HCT116 (cell line): ENCODE results near the gene TAMM41. TPM values are rescaled to one million over a fixed set of nuclear protein-coding genes. Genes with fewer than 3 reads are reported as not detected.

Experiments used
- ATAC-seq: fragments of 200-7000 bp; cut with Tn5 transposase; 2 replicates; pipeline ENCODE4 v1.9.1; 2020; ENCODE audit warnings: mild to moderate bottlenecking, moderate library complexity
- BruUV-seq: library from RNA; stranded (reverse); fragments of 400-500 nt; replicated peaks from 2 replicates; lab custom pipeline; 2021; lab: Mats Ljungman, UMichigan
- CTCF ChIA-PET: fragments of 300-600 bp; sonication (Branson Sonifier 250); formaldehyde crosslinking; loops from one replicate; lab custom pipeline; 2021; ENCODE audit warnings: antibody characterized with exemption; lab: Charles Lee
- POLR2A ChIA-PET: fragments of 300-600, 350-600 bp; sonication (Branson Sonifier 250); formaldehyde crosslinking; loops from one replicate; lab custom pipeline; 2021; ENCODE audit warnings: antibody characterized with exemption; lab: Charles Lee
- RAD21 ChIA-PET, 2 experiments: fragments of 300-600 bp; sonication (Branson Sonifier 250); formaldehyde crosslinking; loops; one replicate each; lab custom pipeline; 2023; ENCODE audit warnings: low total read pairs in 2 of 2; ENCODE audit not compliant: uncharacterized antibody in 2 of 2, unreplicated experiment in 2 of 2, low non-redundant PET in 1 of 2; lab: Charles Lee
- DNase-seq: peaks from one replicate; pipeline ENCODE4 v3.0.0-alpha.2; 2010; ENCODE audit warnings: low read depth, low spot score
- H2AFZ ChIP-seq: fragments of 200-600 bp; shearing (Covaris generic), sonication (generic); 2 replicates; pipeline ENCODE4 v1.6.1; 2017; ENCODE audit warnings: low read depth, mixed run types, mixed read lengths, antibody characterized with exemption, low read length; ENCODE audit not compliant: poor library complexity, severe bottlenecking
- H3K27ac ChIP-seq: 2 replicates; pipeline ENCODE4 v1.5.1; 2012; ENCODE audit warnings: low read depth, low read length
- H3K27me3 ChIP-seq: fragments of 200-600 bp; sonication (generic); 2 replicates; pipeline ENCODE4 v1.6.1; 2016; ENCODE audit warnings: mixed run types, low read length, mixed read lengths; ENCODE audit not compliant: insufficient read depth
- H3K36me3 ChIP-seq, 2 experiments: fragments of 200-500 bp in 1 of 2; fragments of 200-600 bp in 1 of 2; sonication (Bioruptor generic) in 1 of 2; sonication (generic) in 1 of 2; 2 replicates each; pipeline versions ENCODE4 v1.5.1 to v1.6.1; 2014 to 2016; ENCODE audit warnings: low read length in 2 of 2, inconsistent platforms in 1 of 2, mixed read lengths in 1 of 2, mixed run types in 1 of 2; ENCODE audit not compliant: insufficient read depth in 2 of 2, control insufficient read depth in 1 of 2
- H3K4me1 ChIP-seq, 2 experiments: fragments of 200-600 bp in 1 of 2; sonication (generic) in 1 of 2; 2 replicates each; pipeline versions ENCODE4 v1.5.1 to v1.6.1; 2012 to 2017; ENCODE audit warnings: low read length in 2 of 2, inconsistent platforms in 1 of 2, mild to moderate bottlenecking in 1 of 2, mixed read lengths in 1 of 2, mixed run types in 1 of 2, moderate library complexity in 1 of 2; ENCODE audit not compliant: insufficient read depth in 2 of 2, control insufficient read depth in 1 of 2
- H3K4me2 ChIP-seq: fragments of 200-600 bp; sonication (generic); 2 replicates; pipeline ENCODE4 v1.6.1; 2017; ENCODE audit warnings: mixed run types, low read length, mixed read lengths
- H3K4me3 ChIP-seq, 2 experiments: fragments of 200-600 bp in 1 of 2; sonication (generic) in 1 of 2; replicated peaks in 1 of 2; 2 replicates each; pipeline ENCODE4 v1.5.1; 2011 to 2016; ENCODE audit warnings: low read length in 2 of 2, control low read depth in 1 of 2, low read depth in 1 of 2, mild to moderate bottlenecking in 1 of 2, mixed read lengths in 1 of 2, mixed run types in 1 of 2
- H3K79me2 ChIP-seq: fragments of 200-600 bp; sonication (generic); 2 replicates; pipeline ENCODE4 v1.6.1; 2017; ENCODE audit warnings: mild to moderate bottlenecking, mixed run types, low read length, moderate library complexity, mixed read lengths; ENCODE audit not compliant: insufficient read depth
- H3K9ac ChIP-seq: fragments of 200-600 bp; sonication (generic); 2 replicates; pipeline ENCODE4 v1.6.1; 2016; ENCODE audit warnings: low read length, mixed read lengths
- H3K9me2 ChIP-seq: fragments of 200-600 bp; sonication (generic), shearing (Covaris generic); 2 replicates; pipeline ENCODE4 v1.6.1; 2017; ENCODE audit warnings: mixed run types, mild to moderate bottlenecking, moderate library complexity; ENCODE audit not compliant: insufficient read depth
- H3K9me3 ChIP-seq, 2 experiments: fragments of 200-500 bp in 1 of 2; fragments of 200-600 bp in 1 of 2; sonication (Bioruptor generic) in 1 of 2; sonication (generic) in 1 of 2; 2 replicates each; pipeline ENCODE4 v1.6.1; 2014 to 2017; ENCODE audit warnings: low read length in 2 of 2, mixed read lengths in 2 of 2, inconsistent platforms in 1 of 2, low read depth in 1 of 2, mild to moderate bottlenecking in 1 of 2, mixed run types in 1 of 2, moderate library complexity in 1 of 2; ENCODE audit not compliant: control insufficient read depth in 1 of 2, insufficient read depth in 1 of 2
- H4K20me1 ChIP-seq: fragments of 200-600 bp; sonication (generic), shearing (Covaris generic); 2 replicates; pipeline ENCODE4 v1.6.1; 2017; ENCODE audit warnings: mixed run types, mild to moderate bottlenecking, moderate library complexity; ENCODE audit not compliant: insufficient read depth
- CBX3 ChIP-seq: IDR thresholded peaks from 2 replicates; pipeline ENCODE4 v1.6.1; 2012; ENCODE audit warnings: low read depth
- CEBPB ChIP-seq: IDR thresholded peaks from 2 replicates; pipeline ENCODE4 v1.6.1; 2012; ENCODE audit warnings: low read depth
- EGR1 ChIP-seq: IDR thresholded peaks from 2 replicates; pipeline ENCODE4 v1.6.1; 2012; ENCODE audit warnings: low read depth
- ELF1 ChIP-seq: IDR thresholded peaks from 2 replicates; pipeline ENCODE4 v1.6.1; 2012; ENCODE audit warnings: low read depth, borderline replicate concordance
- EZH2 ChIP-seq: fragments of 200-600 bp; sonication (generic); IDR thresholded peaks from 2 replicates; pipeline ENCODE4 v1.6.1; 2017; ENCODE audit warnings: antibody characterized with exemption, mixed run types
- EZH2phosphoT487 ChIP-seq: fragments of 200-600 bp; IDR thresholded peaks from 2 replicates; pipeline ENCODE4 v1.6.1; 2018; ENCODE audit warnings: antibody characterized with exemption, borderline replicate concordance
- FOSL1 ChIP-seq: IDR thresholded peaks from 2 replicates; pipeline ENCODE4 v1.6.1; 2012; ENCODE audit warnings: low read depth
- RAD21 ChIP-seq: IDR thresholded peaks from 2 replicates; pipeline ENCODE4 v1.6.1; 2012; ENCODE audit warnings: low read depth, mild to moderate bottlenecking
- SIN3A ChIP-seq: IDR thresholded peaks from 2 replicates; pipeline ENCODE4 v1.6.1; 2012; ENCODE audit warnings: low read depth
- TCF7L2 ChIP-seq: IDR thresholded peaks from 2 replicates; pipeline ENCODE4 v1.7.0; 2011; ENCODE audit warnings: borderline replicate concordance, inconsistent platforms; ENCODE audit not compliant: insufficient read depth, insufficient read length; ENCODE audit errors: extremely low read depth
- ZBTB33 ChIP-seq: IDR thresholded peaks from 2 replicates; pipeline ENCODE4 v1.6.1; 2011; ENCODE audit warnings: mild to moderate bottlenecking, low read length, moderate library complexity; ENCODE audit not compliant: insufficient replicate concordance; ENCODE audit errors: extremely low read depth
- ZFX ChIP-seq: fragments of 450-650 bp; IDR thresholded peaks from 2 replicates; pipeline ENCODE4 v1.6.1; 2017
- ZNF274 ChIP-seq: fragments of 200-500 bp; sonication (Bioruptor generic); IDR thresholded peaks from 2 replicates; pipeline ENCODE4 v1.6.1; 2014; ENCODE audit warnings: mild to moderate bottlenecking, low read depth, low read length, inconsistent platforms
- intact Hi-C: fragments of 100-400 bp; cut with micrococcal nuclease; formaldehyde crosslinking; loops from 2 replicates; pipeline ENCODE4 v1.10.0; 2022
- total RNA-seq: library from RNA; stranded (reverse); gene quantifications from one replicate; pipeline ENCODE4 v1.2.1, GENCODE V29; 2021; ENCODE audit not compliant: unreplicated experiment
- TF ChIP-seq, protein P1 (sequence below): IDR thresholded peaks from 2 replicates; pipeline ENCODE4 v1.6.1; 2012; ENCODE audit warnings: low read depth
- TF ChIP-seq, protein P2 (sequence below), 3 experiments: fragments of 200-600 bp in 1 of 3; sonication (generic) in 1 of 3; IDR thresholded peaks in 2 of 3; conservative IDR thresholded peaks in 1 of 3; 2 replicates each; pipeline ENCODE4 v1.5.1; 2012 to 2017; ENCODE audit warnings: low read depth in 2 of 3, low read length in 2 of 3, antibody characterized with exemption in 1 of 3, borderline replicate concordance in 1 of 3, control low read depth in 1 of 3, mild to moderate bottlenecking in 1 of 3, mixed read lengths in 1 of 3, mixed run types in 1 of 3, moderate library complexity in 1 of 3; ENCODE audit not compliant: insufficient read depth in 1 of 3
- TF ChIP-seq, protein P3 (sequence below): IDR thresholded peaks from 2 replicates; pipeline ENCODE4 v1.6.1; 2012

Gene TAMM41
- total RNA-seq, 1 experiment from 2014 or later: 17.9 TPM

- H3K9me3 ChIP-seq: no peaks in the 10 kb centered on the region
- H3K79me2 ChIP-seq: no peaks in the 10 kb centered on the region
- H3K27ac ChIP-seq: no peak overlapping the region
- no peaks in the 10 kb centered on the region for H3K9me2 ChIP-seq
- no TSS peak for BruUV-seq
- no peaks in the 10 kb centered on the region for H3K36me3 ChIP-seq
- H3K9ac ChIP-seq: no peak overlapping the region
- intact Hi-C loops: no loop called here
- H3K4me2 ChIP-seq: no peak overlapping the region
- peaks cover 36 to 44% of the 10 kb centered on the region in 2 experiments for H3K4me1 ChIP-seq
- ChIA-PET RAD21 (no interaction called here), POLR2A (no interaction called here), CTCF (no interaction called here)
- no peak for ATAC-seq
- no peaks in the 10 kb centered on the region for H4K20me1 ChIP-seq
- H2AFZ ChIP-seq: no peak overlapping the region
- 0 out of 2 replicates have a peak, but pooled peaks cover 5% of the 10 kb centered on the region for H3K27me3 ChIP-seq
- no peak overlapping the region for H3K4me3 ChIP-seq
- DNase-seq: no peak
- TF ChIP-seq ELF1: no peak
- TF ChIP-seq CEBPB: no peak
- no peak for TF ChIP-seq TCF7L2
- TF ChIP-seq, protein P1, sequence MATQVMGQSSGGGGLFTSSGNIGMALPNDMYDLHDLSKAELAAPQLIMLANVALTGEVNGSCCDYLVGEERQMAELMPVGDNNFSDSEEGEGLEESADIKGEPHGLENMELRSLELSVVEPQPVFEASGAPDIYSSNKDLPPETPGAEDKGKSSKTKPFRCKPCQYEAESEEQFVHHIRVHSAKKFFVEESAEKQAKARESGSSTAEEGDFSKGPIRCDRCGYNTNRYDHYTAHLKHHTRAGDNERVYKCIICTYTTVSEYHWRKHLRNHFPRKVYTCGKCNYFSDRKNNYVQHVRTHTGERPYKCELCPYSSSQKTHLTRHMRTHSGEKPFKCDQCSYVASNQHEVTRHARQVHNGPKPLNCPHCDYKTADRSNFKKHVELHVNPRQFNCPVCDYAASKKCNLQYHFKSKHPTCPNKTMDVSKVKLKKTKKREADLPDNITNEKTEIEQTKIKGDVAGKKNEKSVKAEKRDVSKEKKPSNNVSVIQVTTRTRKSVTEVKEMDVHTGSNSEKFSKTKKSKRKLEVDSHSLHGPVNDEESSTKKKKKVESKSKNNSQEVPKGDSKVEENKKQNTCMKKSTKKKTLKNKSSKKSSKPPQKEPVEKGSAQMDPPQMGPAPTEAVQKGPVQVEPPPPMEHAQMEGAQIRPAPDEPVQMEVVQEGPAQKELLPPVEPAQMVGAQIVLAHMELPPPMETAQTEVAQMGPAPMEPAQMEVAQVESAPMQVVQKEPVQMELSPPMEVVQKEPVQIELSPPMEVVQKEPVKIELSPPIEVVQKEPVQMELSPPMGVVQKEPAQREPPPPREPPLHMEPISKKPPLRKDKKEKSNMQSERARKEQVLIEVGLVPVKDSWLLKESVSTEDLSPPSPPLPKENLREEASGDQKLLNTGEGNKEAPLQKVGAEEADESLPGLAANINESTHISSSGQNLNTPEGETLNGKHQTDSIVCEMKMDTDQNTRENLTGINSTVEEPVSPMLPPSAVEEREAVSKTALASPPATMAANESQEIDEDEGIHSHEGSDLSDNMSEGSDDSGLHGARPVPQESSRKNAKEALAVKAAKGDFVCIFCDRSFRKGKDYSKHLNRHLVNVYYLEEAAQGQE: no peak
- TF ChIP-seq ZNF274: no peak
- TF ChIP-seq, protein P2, sequence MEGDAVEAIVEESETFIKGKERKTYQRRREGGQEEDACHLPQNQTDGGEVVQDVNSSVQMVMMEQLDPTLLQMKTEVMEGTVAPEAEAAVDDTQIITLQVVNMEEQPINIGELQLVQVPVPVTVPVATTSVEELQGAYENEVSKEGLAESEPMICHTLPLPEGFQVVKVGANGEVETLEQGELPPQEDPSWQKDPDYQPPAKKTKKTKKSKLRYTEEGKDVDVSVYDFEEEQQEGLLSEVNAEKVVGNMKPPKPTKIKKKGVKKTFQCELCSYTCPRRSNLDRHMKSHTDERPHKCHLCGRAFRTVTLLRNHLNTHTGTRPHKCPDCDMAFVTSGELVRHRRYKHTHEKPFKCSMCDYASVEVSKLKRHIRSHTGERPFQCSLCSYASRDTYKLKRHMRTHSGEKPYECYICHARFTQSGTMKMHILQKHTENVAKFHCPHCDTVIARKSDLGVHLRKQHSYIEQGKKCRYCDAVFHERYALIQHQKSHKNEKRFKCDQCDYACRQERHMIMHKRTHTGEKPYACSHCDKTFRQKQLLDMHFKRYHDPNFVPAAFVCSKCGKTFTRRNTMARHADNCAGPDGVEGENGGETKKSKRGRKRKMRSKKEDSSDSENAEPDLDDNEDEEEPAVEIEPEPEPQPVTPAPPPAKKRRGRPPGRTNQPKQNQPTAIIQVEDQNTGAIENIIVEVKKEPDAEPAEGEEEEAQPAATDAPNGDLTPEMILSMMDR (IDR thresholded peaks at IDR 0.05 in 2 of 3, conservative IDR thresholded peaks at IDR 0.05 in 1 of 3; ENCODE audit: borderline replicate concordance in 1 of 3, insufficient read depth in 1 of 3, low read depth in 2 of 3, low read length in 2 of 3): no peak
- no peak for TF ChIP-seq EZH2phosphoT487
- no peak for TF ChIP-seq FOSL1
- TF ChIP-seq EZH2: no peak
- TF ChIP-seq, protein P3, sequence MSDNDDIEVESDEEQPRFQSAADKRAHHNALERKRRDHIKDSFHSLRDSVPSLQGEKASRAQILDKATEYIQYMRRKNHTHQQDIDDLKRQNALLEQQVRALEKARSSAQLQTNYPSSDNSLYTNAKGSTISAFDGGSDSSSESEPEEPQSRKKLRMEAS: no peak
- no peak for TF ChIP-seq CBX3
- TF ChIP-seq ZFX: no peak
- no peak for TF ChIP-seq RAD21
- TF ChIP-seq ZBTB33: no peak
- TF ChIP-seq EGR1: no peak
- no peak for TF ChIP-seq SIN3A
Measured at GRCh38 chr3:11768604-11769003, 78.1 kb downstream of the TAMM41 start.
